GM19328 (cell line): ENCODE measurements around the gene MTG2.

Source experiments
- ATAC-seq: cut with Tn5 transposase; IDR thresholded peaks from one replicate; pipeline ENCODE4 v1.9.1; 2021; ENCODE audit warnings: mild to moderate bottlenecking, moderate library complexity; ENCODE audit not compliant: unreplicated experiment

MTG2 gene

DNA sequence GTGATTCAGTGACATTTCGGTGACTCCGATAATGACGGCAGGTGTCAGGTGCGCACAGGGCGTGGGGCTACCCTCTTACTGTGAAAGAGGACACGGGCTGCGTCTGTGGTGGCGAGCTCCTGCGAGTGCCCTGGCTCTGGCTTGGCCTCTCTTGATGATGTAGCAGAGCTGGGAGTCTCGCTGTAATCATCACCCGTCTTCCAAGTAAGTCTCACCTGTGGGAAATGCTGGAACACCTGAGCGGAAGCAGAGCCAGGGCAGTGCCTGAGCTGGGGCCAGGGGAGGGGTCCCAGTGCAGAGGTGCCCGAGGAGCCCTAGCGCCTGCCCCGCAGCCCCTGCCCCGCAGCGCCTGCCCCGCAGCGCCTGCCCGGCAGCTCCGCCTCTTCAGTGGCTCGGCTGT lies 60.3 kb downstream of the MTG2 start:
- ATAC-seq, result no peak

GRCh38 chr20:62243906-62244515 lies 61.2 kb downstream of the MTG2 start:
- ATAC-seq, result no peak

DNA sequence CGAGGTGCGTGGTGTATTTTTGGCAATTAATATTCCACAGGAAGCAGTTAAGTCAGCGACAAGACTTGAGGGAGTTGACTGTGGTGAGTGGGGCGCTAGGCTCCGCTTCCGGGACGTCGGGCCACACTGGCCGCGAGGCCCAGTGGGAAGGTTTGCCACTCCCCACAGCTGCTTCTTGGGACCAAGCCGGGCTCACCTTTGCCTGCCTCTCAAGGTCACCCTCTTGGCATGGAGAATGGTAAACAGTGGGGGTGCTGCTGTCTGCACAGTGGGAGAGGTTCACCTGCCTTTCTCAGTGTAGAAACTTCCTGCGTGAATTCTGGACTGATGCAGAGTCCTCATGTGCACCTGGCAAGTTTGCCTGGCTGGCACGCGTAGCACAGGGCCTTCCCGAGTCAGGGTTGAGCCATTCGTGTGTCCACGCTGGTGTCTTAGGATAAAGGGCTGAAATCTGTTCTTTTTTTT lies 61.8 kb downstream of the MTG2 start:
- ATAC-seq, result no peak

- ATAC-seq, result no peak
Measured at GRCh38 chr20:62245911-62246280, 63.1 kb downstream of the MTG2 start.

DNA sequence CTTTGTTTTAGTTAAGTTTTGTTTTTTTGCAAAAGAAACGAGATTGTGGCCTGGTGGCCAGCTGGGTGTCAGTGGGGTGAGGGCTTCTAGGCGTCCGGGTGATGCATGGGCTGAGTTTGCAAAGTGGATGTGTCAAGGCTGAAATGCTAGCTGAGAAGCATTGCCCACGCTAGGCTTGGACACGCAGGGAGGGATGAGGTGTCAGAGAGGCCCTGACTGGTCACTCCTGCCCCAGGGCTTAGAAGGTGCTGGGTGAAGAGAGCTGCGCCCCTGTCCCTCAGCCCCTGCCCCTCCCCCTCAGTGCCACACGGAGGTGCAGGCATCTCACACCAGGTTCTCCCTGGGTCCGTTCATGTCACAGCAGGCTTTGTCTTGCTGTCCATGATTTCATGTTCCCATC lies 63.6 kb downstream of the MTG2 start:
- no peak for ATAC-seq

- no peak for ATAC-seq
Measured at GRCh38 chr20:62246872-62247652, 64.2 kb downstream of the MTG2 start.

- ATAC-seq, result no peak
Measured at GRCh38 chr20:62248890-62249560, 66.2 kb downstream of the MTG2 start.

- ATAC-seq, result no peak
Measured at GRCh38 chr20:62252342-62252966, 69.6 kb downstream of the MTG2 start.
